K562 (cell line): ENCODE measurements around the gene MKRN3. TPM values are rescaled to one million over a fixed set of nuclear protein-coding genes. Genes with fewer than 3 reads are reported as not detected.
A peak's percentile ranks its signal among the peaks of the same experiment; 100 is the strongest.

Experiments
- ATAC-seq: fragments of 200-7000 bp; cut with Tn5 transposase; 3 replicates; pipeline ENCODE4 v1.9.1; 2020; ENCODE audit warnings: moderate library complexity
- BruUV-seq: library from RNA; stranded (reverse); fragments of 400-500 nt; replicated peaks from 2 replicates; lab custom pipeline; 2021; lab: Mats Ljungman, UMichigan
- CTCF ChIA-PET: fragments of 300-600 bp; formaldehyde crosslinking; extraction: SDS; loops from one replicate; lab custom pipeline; 2021; ENCODE audit warnings: low intra/inter-chr PET ratio; lab: Yijun Ruan, JAX
- POLR2A ChIA-PET: fragments of 300-600, 350-650 bp; sonication (Branson Sonifier 250); formaldehyde crosslinking; extraction: SDS; loops from one replicate; lab custom pipeline; 2021; ENCODE audit warnings: antibody characterized with exemption, inconsistent platforms; lab: Yijun Ruan, JAX
- DNase-seq, 4 experiments: peaks; one replicate each; pipeline versions ENCODE4 v3.0.0 to v3.0.0-alpha.2; 2011 to 2018; ENCODE audit warnings: low spot score in 3 of 4, mixed read lengths in 3 of 4; ENCODE audit errors: extremely low read depth in 1 of 4
- FAIRE-seq: peaks from 2 replicates; lab custom pipeline; 2011; peaks lifted over from hg19 to GRCh38; lab: Jason Lieb, UNC
- H2AFZ ChIP-seq: 2 replicates; pipeline ENCODE4 v1.6.0; 2011; ENCODE audit warnings: low read depth, low read length, control low read depth, inconsistent platforms
- H3K27ac ChIP-seq: fragments of 200-600 bp; 3 replicates; pipeline ENCODE4 v1.8.0; 2011; ENCODE audit warnings: low read depth, mild to moderate bottlenecking, control low read depth, inconsistent platforms, low read length, moderate library complexity, mixed read lengths; ENCODE audit errors: extremely low read depth
- H3K27me3 ChIP-seq, 2 experiments: fragments of 300-600 bp in 1 of 2; 2 replicates in 1 of 2; 3 replicates in 1 of 2; pipeline versions ENCODE4 v1.6.0 to v1.8.0; 2011; ENCODE audit warnings: inconsistent platforms in 2 of 2, low read length in 2 of 2, mild to moderate bottlenecking in 1 of 2, mixed read lengths in 1 of 2, moderate library complexity in 1 of 2; ENCODE audit not compliant: control insufficient read depth in 2 of 2, insufficient read depth in 2 of 2
- H3K36me3 ChIP-seq: fragments of 300-600 bp; 3 replicates; pipeline ENCODE4 v1.8.0; 2011; ENCODE audit warnings: mild to moderate bottlenecking, low read length, inconsistent platforms; ENCODE audit not compliant: control insufficient read depth, insufficient read depth
- H3K4me1 ChIP-seq, 2 experiments: fragments of 200-600 bp in 1 of 2; replicated peaks in 1 of 2; 2 replicates in 1 of 2; 3 replicates in 1 of 2; pipeline versions ENCODE4 v1.5.1 to v1.8.0; 2011; ENCODE audit warnings: inconsistent platforms in 2 of 2, low read length in 2 of 2, mild to moderate bottlenecking in 1 of 2, mixed read lengths in 1 of 2, moderate library complexity in 1 of 2; ENCODE audit not compliant: control insufficient read depth in 2 of 2, insufficient read depth in 2 of 2
- H3K4me2 ChIP-seq: 2 replicates; pipeline ENCODE4 v1.6.1; 2011; ENCODE audit warnings: low read length, control low read depth, inconsistent platforms, mixed read lengths; ENCODE audit not compliant: insufficient read depth
- H3K4me3 ChIP-seq: fragments of 200-600 bp; sonication (generic), shearing (Covaris generic); 2 replicates; pipeline ENCODE4 v1.5.1; 2016; ENCODE audit warnings: control low read depth, inconsistent platforms
- H3K79me2 ChIP-seq: fragments of 200-600 bp; 3 replicates; pipeline ENCODE4 v1.8.0; 2011; ENCODE audit warnings: low read length, inconsistent platforms; ENCODE audit not compliant: control insufficient read depth, insufficient read depth
- H3K9ac ChIP-seq, 2 experiments: 2 replicates each; pipeline versions ENCODE4 v1.6.0 to v1.6.1; 2011; ENCODE audit warnings: low read depth in 2 of 2, low read length in 2 of 2, control low read depth in 1 of 2, inconsistent platforms in 1 of 2, mild to moderate bottlenecking in 1 of 2, mixed read lengths in 1 of 2; ENCODE audit not compliant: insufficient read depth in 1 of 2
- H3K9me1 ChIP-seq: one replicate; pipeline ENCODE4 v1.6.0; 2011; ENCODE audit warnings: inconsistent platforms, mild to moderate bottlenecking, low read length, moderate library complexity; ENCODE audit not compliant: control insufficient read depth, insufficient read depth
- H3K9me3 ChIP-seq: replicated peaks from 2 replicates; pipeline ENCODE4 v1.5.1; 2011; ENCODE audit warnings: low read depth, low read length, inconsistent platforms; ENCODE audit not compliant: control insufficient read depth, insufficient read depth
- H4K20me1 ChIP-seq: replicated peaks from 2 replicates; pipeline ENCODE4 v1.6.1; 2011; ENCODE audit warnings: low read length, inconsistent platforms, mixed read lengths; ENCODE audit not compliant: control insufficient read depth, insufficient read depth
- CEBPG ChIP-seq, 3 experiments: fragments of 200-800 bp in 1 of 3; sonication (Bioruptor generic) in 1 of 3; sonication (generic) in 1 of 3; formaldehyde crosslinking in 1 of 3; IDR thresholded peaks in 2 of 3; conservative IDR thresholded peaks in 1 of 3; 2 replicates each; pipeline versions ENCODE4 v1.6.1 to v1.8.0; 2016 to 2022; ENCODE audit warnings: missing compliant biosample characterization in 2 of 3, missing genetic modification characterization in 2 of 3, mild to moderate bottlenecking in 1 of 3, missing genetic modification reagents in 1 of 3
- EP400 ChIP-seq: fragments of 450-650 bp; IDR thresholded peaks from 2 replicates; pipeline ENCODE4 v1.6.1; 2017; ENCODE audit warnings: antibody characterized with exemption, mild to moderate bottlenecking, moderate library complexity
- ILF3 ChIP-seq: fragments of 450-650 bp; IDR thresholded peaks from 2 replicates; pipeline ENCODE4 v1.6.1; 2018; ENCODE audit warnings: antibody characterized with exemption, mild to moderate bottlenecking, moderate library complexity, borderline replicate concordance
- POLR2H ChIP-seq: IDR thresholded peaks from 2 replicates; pipeline ENCODE4 v1.6.1; 2016; ENCODE audit warnings: missing genetic modification characterization, low read depth, mild to moderate bottlenecking, control low read depth, missing compliant biosample characterization, moderate library complexity
- POLR3A ChIP-seq: IDR thresholded peaks from 2 replicates; pipeline ENCODE4 v1.6.1; 2011; ENCODE audit warnings: borderline replicate concordance, mild to moderate bottlenecking, moderate library complexity; ENCODE audit not compliant: insufficient read length, insufficient read depth; ENCODE audit errors: extremely low read depth
- XRCC5 ChIP-seq: fragments of 200-400 bp; formaldehyde crosslinking; IDR thresholded peaks from 2 replicates; pipeline ENCODE4 v1.6.1; 2017; ENCODE audit warnings: low read depth, mild to moderate bottlenecking, low read length
- ZKSCAN1 ChIP-seq: fragments of 150-350 bp; IDR thresholded peaks from 2 replicates; pipeline ENCODE4 v1.6.1; 2016; ENCODE audit warnings: low read depth, low read length
- ZNF780A ChIP-seq: fragments of 250-450 bp; sonication (Bioruptor Pico); IDR thresholded peaks from 2 replicates; pipeline ENCODE4 v1.5.0; 2021; ENCODE audit warnings: mild to moderate bottlenecking
- WGBS: fragments of 100-300 bp; shearing (Covaris generic); methylation state at CpG from one replicate; pipeline ENCODE4 v1.1.6; 2016; ENCODE audit warnings: low coverage, mixed read lengths; ENCODE audit not compliant: insufficient coverage; ENCODE audit errors: missing lambda C conversion rate; 5-methylcytosine and 5-hydroxymethylcytosine counted together
- in situ Hi-C: fragments of 300-500 bp; cut with MboI; formaldehyde crosslinking; loops from 4 replicates; pipeline ENCODE4 v1.15.0; 2018; ENCODE audit warnings: inconsistent platforms, mixed read lengths
- intact Hi-C: fragments of 100-400 bp; cut with micrococcal nuclease; formaldehyde crosslinking; loops from 2 replicates; pipeline ENCODE4 v1.14.2; 2022
- polyA plus RNA-seq, 8 experiments: library from polyadenylated mRNA; depleted of rRNA in 4 of 8; stranded (reverse) in 5 of 8; unstranded in 3 of 8; fragments of >200 nt; fragmentation: Nextera tagmentation in 2 of 8; fragmentation: Illumina TruSeq in 1 of 8; extraction: Ambion mirVana in 2 of 8; extraction: Trizol in 1 of 8; gene quantifications; 2 replicates each; pipeline versions ENCODE4 v1.2.1 to v1.2.3, GENCODE V29; 2011 to 2014; ENCODE audit warnings: inconsistent platforms in 1 of 8, missing spikeins in 1 of 8
- total RNA-seq, 7 experiments: library from RNA; depleted of rRNA in 6 of 7; stranded (reverse); fragments of >200 nt in 6 of 7; fragmentation: Illumina TruSeq in 2 of 7; extraction: Trizol in 2 of 7; gene quantifications; 2 replicates each; pipeline versions ENCODE4 v1.2.1 to v1.2.3, GENCODE V29; 2011 to 2021; ENCODE audit warnings: low replicate concordance in 1 of 7
- TF ChIP-seq, protein P1 (sequence below): fragments of 450-650 bp; IDR thresholded peaks from 2 replicates; pipeline ENCODE4 v1.6.1; 2018; ENCODE audit not compliant: partially characterized antibody

The MKRN3 gene
- total and polyA plus RNA-seq, 9 of the 15 experiments (the other 6 are each of a cell fraction or from before 2014, with no cell fraction given) = 6.5 to 33.4 (median 25.1) TPM

GRCh38 chr15:23532024-23532423, 33.5 kb upstream of the MKRN3 start:
- H3K79me2 ChIP-seq = no peaks in the 10 kb centered on the region
- TF ChIP-seq, protein P1, sequence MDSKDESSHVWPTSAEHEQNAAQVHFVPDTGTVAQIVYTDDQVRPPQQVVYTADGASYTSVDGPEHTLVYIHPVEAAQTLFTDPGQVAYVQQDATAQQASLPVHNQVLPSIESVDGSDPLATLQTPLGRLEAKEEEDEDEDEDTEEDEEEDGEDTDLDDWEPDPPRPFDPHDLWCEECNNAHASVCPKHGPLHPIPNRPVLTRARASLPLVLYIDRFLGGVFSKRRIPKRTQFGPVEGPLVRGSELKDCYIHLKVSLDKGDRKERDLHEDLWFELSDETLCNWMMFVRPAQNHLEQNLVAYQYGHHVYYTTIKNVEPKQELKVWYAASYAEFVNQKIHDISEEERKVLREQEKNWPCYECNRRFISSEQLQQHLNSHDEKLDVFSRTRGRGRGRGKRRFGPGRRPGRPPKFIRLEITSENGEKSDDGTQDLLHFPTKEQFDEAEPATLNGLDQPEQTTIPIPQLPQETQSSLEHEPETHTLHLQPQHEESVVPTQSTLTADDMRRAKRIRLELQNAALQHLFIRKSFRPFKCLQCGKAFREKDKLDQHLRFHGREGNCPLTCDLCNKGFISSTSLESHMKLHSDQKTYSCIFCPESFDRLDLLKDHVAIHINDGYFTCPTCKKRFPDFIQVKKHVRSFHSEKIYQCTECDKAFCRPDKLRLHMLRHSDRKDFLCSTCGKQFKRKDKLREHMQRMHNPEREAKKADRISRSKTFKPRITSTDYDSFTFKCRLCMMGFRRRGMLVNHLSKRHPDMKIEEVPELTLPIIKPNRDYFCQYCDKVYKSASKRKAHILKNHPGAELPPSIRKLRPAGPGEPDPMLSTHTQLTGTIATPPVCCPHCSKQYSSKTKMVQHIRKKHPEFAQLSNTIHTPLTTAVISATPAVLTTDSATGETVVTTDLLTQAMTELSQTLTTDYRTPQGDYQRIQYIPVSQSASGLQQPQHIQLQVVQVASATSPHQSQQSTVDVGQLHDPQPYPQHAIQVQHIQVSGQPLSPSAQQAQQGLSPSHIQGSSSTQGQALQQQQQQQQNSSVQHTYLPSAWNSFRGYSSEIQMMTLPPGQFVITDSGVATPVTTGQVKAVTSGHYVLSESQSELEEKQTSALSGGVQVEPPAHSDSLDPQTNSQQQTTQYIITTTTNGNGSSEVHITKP = no peak
- TF ChIP-seq ZNF780A (CRISPR knock-in tag) (no peak), POLR3A (peak; percentile 54), POLR2H (peak; percentile 76), XRCC5 (no peak), EP400 (no peak), ZKSCAN1 (no peak), ILF3 (no peak), CEBPG (CRISPR knock-in tag; IDR thresholded peaks at IDR 0.05) (no peak), CEBPG (tag; conservative IDR thresholded peaks at IDR 0.05 in 1 of 2, IDR thresholded peaks at IDR 0.05 in 1 of 2) (peak in 1 of 2 experiments; percentile 18; a peak in 1 of 4 replicates)
- CTCF ChIA-PET = no interaction called here
- POLR2A ChIA-PET = no interaction called here
- H3K27ac ChIP-seq = no peak overlapping the region
- FAIRE-seq (peak; percentile 69), ATAC-seq (no peak), DNase-seq (no peak)
- H3K4me2 ChIP-seq = no peak overlapping the region
- in situ Hi-C loops = no loop called here
- H3K4me3 ChIP-seq = no peak overlapping the region
- H3K9ac ChIP-seq = no peak overlapping the region
- H3K4me1 ChIP-seq = no peaks in the 10 kb centered on the region
- H3K36me3 ChIP-seq = no peaks in the 10 kb centered on the region
- H3K9me3 ChIP-seq = no peaks in the 10 kb centered on the region
- WGBS = 3% methylated on average over 4 of the region's 4 CpGs
- no peaks in the 10 kb centered on the region for H3K9me1 ChIP-seq
- BruUV-seq = no TSS peak
- no peaks in the 10 kb centered on the region; the same call in 1 of the 2 replicates for H4K20me1 ChIP-seq
- intact Hi-C loops = no loop called here
- H2AFZ ChIP-seq = no peak overlapping the region
- H3K27me3 ChIP-seq = peaks cover under 1 to 2% of the 10 kb centered on the region in 2 experiments; a peak in 2 of 5 replicates
